NCI-H69 (cell line): Measurements from ENCODE around the gene CDHR3.

Experiments used
- DNase-seq: peaks from one replicate; lab custom pipeline; 2025; lab: John Stamatoyannopoulos, UW

Gene CDHR3

DNA sequence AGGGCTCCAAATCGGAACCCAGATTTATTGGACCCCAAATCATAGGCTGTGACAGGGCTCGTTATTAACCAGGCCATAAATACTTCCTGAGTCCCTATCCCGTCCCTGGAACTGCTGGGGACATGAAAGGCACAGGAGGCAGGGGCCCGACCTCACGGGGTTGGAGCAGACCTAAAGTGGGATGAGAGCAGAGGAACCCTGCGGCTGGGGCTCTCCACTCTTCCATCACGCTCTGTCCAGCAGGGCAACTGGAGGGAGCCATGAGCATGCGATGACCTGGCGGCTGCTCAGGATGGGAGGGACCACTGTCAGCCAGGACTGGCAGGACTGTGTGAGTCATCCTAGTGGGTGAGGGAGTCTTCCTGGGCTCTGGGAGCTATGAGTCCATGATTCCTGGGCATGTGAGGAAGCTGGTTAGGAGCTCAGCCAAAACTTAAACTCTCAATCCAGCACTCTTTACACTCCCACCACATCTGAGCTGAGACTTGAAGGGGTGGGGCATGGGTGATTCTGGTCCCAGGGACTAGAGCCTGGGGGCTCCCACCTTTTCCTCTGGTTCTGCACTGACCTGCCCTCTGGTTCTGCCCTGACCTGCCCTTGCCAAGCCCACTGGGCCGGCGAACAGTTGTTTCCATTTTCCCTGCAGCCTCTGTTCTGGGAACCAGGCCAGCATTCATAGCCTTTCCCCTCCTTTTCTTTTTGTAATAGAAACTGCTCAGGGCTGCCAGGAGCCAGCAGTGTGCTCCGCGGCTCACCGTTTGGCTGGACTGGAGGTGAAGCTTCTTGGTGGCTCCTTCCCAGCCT lies 101.9 kb downstream of the CDHR3 start:
- peak; percentile 95 for DNase-seq

DNA sequence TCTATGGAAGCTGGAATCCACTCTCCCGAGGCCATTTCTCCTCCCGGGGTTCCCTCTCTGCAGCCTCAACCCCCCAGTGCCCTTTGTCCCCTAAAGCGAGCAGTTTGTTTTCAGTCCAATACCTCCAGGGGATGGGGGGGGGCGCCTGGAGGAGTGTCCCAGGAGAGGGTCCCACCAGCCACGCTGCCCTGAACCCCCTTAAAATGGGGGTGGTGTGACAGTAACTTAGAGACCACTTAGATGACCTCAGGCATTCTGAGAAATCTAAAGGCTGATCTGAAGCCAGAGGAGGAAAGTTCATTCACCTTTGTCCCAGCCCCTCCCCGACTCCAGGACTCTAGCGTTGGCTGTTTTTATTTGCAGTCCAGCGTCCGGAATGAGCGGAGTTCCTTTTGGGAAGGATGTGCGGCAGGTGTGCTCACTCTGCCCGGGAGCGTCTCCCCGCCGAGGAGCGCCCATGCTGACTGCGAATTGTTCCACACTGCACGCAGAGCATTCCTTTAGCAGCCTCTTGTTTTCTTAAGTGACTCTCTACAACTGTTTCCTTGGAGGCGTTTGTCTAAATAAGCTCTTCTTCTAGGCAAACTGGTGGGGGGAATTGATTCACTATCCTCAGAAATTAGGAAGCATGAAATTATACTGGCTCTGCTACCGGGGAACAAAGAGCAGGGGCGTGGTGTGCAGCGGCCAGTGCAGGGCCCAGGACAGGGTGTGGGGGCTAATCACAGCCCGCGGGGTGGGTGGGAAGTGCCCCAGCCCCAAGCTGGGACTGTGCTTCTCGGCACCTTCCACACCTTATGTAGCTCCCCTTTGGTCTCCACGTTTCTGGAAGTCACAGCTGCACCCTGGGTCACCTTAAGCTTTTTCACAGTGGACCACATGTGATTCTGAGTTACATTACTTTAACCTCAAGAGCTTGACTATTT lies 102.8 kb downstream of the CDHR3 start:
- DNase-seq = peak; percentile 70

DNA sequence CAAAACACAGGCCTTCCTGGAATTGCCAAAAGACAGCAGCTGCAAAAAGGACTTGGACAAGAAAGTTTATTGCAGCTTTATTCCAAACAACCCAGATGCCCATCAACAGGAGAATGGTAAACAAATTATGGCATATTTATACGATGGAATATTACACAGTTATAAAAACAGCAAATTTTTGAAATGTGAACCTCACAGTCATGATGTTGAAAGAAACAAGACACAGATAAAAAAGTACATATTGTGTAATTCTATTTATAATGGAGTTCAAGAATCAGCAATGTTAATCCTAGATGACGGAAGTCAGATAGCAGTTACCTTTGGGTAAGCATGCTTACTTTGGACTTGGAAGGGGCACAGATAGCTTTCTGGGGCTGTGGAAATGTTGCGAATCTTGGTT lies 104.6 kb downstream of the CDHR3 start:
- no peak for DNase-seq

DNA sequence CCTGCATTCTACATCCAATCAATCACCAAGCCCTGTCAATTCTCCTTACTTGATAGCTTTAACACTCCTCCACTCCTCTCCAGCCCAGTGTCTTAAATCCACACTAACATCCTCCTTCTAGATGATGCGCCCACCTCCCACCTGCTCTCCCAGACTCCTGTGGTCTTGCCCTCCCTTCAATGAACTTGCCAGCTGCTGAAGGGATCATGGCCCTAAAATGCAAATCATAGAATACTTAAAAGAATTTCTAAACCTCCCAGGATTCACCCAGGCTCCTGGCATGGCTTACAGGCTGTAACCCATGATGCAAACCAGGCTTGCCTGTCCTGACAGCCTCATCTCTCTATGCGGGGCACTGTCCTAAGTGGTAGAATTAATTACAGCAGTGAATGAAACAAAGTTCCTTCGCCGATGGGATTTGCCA lies 105.5 kb downstream of the CDHR3 start:
- peak; percentile 24 for DNase-seq

DNA sequence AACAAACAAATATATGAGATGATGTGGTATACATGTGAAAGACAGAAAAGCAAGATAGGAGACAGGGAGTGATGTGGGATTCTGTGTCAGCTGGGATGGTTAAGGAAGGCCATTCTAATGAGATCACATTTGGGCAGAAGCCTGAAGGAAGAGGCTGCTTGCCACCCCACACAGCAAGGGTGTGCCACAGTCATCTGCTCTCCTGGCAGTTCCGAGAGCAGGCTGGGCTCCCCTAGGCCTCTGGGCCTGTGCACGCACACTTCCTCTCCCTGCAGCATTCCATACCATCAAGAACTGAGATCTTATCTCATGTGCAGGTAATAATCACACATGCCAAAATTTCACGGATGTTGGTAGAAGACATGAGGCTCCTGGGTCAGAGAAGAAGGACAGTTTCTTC lies 105.9 kb downstream of the CDHR3 start:
- DNase-seq = no peak

DNA sequence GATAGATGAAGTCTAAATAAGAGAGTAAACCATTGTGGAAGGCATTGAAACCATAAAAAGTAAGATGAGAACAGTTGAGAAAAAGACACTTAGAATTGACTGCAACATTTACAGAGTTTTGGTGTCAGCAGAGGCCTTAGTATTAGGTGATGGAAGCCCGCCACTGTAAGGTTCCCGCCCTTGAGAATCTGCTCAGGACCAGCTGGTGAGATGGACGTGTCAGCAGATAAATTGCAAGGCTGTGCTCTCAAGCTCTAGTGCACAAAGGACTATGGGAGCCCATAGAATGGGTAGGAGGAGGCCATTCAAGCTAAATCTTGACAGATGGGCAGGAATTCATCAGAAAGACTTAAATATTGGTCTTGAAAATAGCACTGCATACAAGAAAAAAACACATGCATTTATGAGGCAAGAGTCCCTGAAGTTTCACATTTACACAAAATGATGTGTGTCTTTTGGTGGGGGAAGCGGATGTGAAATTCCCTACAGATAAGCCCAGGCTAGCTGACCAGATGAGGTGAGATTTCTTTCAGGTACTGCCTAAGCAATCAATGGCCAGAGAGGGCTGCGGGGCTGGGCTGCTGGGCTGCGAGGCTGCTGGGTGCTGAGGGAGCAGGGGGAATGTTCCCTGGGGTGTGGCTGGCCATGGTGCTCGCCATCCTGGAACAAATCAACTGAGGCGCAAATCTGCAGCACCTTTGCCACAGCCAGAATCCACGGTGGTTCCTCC lies 106.6 kb downstream of the CDHR3 start:
- peak; percentile 51 for DNase-seq

DNA sequence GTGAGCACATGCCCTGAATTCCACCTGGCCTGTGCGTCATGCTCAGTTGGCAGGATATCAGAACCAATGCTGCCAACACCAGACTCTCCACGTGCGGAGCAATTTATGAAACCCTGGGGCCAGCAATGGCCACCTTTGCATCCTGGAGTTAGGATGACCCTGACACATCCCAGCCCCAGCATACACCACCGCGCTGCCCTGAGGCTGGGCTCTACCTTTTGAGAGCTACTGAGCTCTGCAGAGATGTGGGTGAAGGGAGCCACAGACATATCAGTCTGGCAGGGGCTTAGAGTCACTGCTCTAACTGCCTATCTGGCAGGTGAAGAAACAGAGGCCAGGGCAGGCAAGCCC lies 107.1 kb downstream of the CDHR3 start:
- peak; percentile 70 for DNase-seq

DNA sequence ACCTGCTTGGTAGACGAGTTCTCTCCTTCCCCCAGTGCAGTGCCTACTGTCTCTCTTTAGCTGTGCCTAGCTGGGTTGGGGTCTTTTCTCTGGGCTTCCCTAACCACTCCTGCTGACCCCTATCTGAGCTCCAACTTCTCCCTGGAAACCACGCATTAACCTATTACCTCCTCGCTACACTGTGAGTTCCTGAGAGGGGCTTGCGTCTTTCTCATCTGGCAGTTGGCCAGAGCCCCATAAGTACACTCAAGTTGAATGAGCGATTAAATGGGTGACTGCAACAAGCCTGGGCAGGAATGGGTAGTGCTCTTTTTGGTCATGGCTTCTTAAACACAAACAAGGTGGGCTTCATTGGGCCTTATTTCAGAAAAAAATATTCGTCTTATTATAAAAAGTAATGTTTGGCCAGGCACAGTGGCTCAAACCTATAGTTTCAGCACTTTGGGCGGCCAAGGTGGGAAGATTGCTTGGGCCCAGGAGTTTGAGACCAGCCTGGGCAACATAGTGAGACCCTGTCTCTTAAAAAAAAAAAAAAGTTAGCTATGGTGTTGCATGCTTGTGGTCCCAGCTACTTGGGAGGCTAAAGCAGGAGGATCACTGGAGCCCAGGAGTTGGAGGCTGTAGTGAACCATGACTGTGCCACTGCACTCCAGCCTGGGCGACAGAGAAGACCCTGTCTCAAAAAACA lies 107.6 kb downstream of the CDHR3 start:
- DNase-seq = peak; percentile 91

DNA sequence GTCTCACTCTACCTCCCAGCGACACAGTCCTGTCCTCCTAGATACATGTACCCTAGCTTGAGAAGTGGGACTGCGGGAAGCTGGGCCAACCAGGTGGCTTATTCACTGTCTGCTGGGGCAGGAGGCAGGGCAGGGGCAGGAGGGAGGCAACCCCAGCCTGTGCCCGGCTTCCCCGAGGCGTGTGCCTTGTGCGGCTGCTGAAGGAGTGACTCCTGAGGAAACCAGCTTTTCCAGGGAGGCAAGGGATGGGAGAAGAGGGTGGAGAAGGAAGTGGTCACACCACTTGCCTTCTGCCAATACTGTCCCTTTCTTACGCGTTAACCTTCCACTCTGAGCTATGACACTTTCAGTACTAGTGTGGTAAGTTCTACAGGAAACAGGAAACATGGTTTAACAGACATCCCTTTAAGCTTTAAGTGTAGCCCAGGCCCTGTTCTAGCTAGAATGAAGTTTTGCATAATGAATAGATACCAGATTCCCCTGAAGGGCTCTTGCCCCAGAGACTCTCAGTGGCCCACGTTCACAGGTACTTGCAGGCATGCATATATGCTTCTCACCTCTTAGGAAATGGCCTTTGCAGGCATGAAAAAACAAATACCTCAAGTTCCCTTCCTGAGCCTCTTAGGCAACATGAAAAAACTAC lies 108.4 kb downstream of the CDHR3 start:
- DNase-seq = peak; percentile 66

DNA sequence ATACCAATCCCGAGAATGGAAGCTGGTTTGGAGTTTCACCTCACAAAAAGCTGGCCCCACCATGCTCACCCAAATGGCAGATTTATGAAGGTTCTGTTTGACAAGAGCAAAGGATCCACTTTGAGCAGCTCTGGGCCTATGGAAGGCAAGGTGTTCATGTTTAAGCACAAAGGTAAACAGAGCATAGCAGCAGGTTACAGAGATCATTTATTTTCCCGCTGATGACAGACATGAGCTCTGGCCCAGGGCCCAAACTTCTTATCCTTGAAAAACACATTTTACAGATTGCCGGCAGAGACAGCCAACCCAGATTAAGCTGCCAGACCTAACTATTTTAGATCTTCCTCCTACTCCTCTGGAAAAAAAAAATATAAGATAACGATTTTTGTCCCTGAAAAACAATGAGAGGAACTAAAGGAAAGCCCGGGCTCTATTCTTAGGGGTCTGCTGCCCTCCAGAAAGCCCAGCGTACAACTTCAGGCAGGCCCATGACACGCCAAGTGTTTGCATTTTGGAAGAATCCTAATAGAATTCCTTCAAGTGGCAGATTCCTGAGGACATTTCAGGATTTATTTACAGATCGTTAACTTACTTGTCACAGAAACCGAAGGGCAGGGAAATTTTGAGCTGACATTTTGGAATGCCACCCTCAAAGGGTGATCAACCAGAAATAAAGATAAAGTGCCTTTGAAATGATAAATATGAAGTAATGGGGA lies 109.1 kb downstream of the CDHR3 start:
- DNase-seq = peak; percentile 94

DNA sequence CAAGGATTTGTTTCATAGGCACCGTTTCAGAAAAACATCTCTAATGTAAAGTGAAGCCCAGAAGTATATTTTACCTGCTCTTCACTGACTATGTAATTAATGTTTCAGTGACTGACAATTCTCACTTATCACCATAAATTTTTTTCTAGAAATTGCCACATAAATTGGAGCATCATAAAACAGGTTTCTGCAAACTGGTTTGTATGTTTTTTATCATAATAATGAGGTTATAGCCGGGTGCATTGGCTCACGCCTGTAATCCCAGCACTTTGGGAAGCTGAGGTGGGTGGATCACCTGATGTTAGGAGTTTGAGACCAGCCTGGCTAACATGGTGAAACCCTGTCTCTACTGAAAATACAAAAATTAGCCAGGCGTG lies 109.6 kb downstream of the CDHR3 start:
- DNase-seq = no peak

DNA sequence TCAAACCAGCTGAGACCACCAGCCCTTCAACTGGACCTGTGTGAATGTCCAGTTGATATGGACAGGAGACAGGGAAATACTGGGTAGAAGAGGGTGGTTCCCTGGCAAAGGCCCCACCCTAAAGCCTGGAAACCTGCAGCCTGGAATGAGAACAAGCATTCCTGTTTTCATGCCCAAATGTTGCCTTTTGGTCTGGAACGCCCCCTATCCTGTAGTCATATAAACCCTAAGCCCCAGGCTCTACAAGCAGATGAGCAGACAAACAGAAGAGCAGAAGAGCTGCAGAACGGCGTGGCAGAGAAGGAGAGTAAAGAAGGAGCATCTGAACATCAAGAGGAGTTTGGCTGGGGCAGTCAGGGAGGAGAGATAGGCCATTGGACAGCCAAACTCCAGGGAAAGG lies 110.6 kb downstream of the CDHR3 start:
- DNase-seq = peak; percentile 29

DNA sequence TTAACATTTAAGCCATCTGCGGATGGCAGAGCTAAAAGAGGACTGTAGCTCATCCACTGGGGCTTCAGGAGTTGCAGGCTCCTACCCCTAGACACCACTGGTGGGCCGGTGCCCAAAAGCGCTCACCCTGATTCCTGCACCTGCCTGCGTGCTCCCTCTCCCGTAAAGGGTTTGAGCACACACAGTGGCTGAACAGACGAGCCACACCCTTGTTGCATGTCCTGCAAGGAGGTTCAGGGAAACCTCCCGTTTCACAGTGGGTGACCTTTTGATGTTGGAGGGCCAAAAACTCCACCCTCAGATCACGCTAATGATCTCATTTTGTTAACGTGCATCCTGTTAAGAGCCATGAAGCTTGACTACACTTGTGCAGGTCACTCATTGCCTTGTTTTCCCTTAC lies 111.2 kb downstream of the CDHR3 start:
- DNase-seq = peak; percentile 82

DNA sequence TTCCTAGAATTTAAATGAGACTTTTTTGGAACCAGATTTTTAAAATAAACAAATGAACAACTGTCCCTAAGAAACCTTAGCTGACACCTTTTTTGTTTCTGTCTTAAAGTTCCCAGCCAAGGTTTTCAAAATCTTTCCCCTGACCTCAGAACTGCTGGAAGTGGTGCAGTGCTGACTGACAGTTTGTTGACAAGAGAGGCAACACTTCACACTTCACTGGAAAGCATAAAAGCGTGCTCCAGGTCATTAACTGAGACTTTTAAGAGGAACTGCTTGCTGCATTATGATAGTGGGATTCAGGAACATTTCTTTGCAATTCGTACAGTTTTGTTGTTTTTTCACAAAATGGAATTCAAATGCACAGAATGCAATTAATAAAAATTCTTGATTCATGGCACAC lies 112.9 kb downstream of the CDHR3 start:
- DNase-seq = peak; percentile 69

DNA sequence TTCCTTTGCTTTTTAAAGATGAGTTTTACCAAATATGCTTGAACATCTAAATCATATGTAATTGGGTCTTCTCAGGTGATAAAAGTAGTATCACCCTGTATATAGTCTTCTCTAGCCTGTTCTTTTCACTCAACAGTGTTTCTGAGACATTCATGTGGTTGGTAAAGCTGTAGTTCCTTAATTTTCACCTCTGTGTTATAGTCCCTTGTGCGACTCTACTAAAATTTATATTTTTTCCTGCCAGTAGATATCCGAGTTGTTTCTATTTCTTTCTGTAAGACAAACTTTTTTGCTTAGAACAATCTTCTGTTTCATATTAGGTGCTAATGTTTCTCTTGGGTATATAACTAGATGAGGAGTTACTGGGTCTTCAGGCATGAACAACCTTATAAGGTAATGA lies 113.5 kb downstream of the CDHR3 start:
- no peak for DNase-seq

DNA sequence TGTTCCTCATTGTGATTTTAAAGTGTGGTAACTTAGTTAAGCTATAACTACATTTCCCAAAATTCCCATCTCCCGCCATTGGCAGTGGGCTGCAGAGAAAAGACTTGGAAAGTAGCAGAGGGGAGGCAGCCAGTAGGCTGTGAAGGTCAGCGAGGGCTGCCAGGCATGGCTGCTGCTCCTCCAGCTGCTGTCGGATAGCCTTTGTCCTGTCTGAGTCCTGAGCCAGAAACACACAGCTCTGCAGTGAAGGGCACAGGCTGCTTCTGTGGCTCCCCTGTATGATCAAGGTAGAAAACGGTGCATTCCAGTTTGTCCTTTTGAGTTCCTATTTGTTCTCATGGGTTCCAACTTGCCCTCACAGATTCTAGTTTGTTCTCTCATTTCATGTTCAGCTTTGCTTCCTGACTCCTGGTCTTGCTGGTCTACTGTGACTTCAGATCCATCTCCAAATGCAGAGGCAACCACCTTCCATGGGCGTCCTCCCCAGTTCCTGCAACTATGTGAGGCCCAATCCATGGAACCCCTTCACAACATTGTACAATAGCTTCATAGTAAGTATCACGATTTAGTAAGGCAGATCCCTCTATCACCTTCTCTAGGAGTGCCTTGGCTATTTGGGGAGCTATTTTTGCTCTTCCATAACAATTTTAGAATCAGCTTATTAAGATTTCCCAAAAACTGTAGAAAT lies 117.4 kb downstream of the CDHR3 start:
- no peak for DNase-seq

DNA sequence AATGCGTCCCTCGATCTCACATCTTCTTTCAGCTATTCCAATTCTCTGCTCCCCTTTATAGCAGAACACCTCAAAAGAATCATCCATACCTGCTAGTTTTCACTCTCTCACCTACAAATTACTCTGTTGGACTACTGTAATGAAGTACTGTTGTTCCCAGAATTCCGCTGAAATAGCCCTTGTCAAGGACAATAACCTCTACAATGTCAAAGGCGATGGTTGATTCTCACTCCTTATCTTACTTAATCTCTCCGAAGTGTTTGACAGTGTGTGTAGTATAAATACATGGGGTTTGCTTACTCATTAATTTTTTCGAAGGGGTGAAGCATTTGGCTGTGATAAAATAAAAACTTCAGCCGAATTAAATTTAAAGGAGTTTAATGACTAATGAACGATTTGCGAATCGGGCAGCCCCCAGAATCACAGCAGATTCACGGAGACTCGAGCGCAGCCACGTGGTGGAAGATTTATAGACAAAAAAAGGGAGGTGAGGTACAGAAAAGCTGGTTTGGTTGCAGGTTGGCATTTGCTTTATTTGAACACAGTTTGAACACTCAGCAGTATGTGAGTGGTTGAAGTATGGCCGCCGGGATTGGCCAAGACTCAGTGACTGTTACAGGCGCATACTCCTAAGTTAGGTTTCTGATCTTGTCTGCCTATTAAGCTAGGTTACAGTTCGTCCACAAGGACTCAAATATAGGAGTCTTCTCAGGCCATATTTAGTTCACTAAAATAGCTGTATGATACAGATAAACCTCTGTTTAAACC lies 119.2 kb downstream of the CDHR3 start:
- no peak for DNase-seq
